OCI-LY7 (cell line): ENCODE measurements around the gene KLRK1. TPM values are rescaled to one million over a fixed set of nuclear protein-coding genes. Genes with fewer than 3 reads are reported as not detected.

Source experiments
- BruUV-seq: library from RNA; stranded (reverse); fragments of 400-500 nt; replicated peaks from 2 replicates; lab custom pipeline; 2021; lab: Mats Ljungman, UMichigan
- CTCF ChIA-PET: fragments of 300-600 bp; sonication (Branson Sonifier 250); formaldehyde crosslinking; loops from one replicate; lab custom pipeline; 2022; ENCODE audit warnings: antibody characterized with exemption; ENCODE audit not compliant: unreplicated experiment; lab: Charles Lee
- POLR2A ChIA-PET: fragments of 300-600 bp; sonication (Branson Sonifier 250); formaldehyde crosslinking; loops from one replicate; lab custom pipeline; 2022; ENCODE audit warnings: antibody characterized with exemption; lab: Charles Lee
- DNase-seq: peaks from one replicate; pipeline ENCODE4 v3.0.0-alpha.2; 2015; ENCODE audit warnings: low spot score
- H2AFZ ChIP-seq: fragments of 200-600 bp; sonication (generic), shearing (Covaris generic); 2 replicates; pipeline ENCODE4 v1.6.1; 2014; ENCODE audit warnings: mild to moderate bottlenecking, antibody characterized with exemption, low read length, moderate library complexity
- H3K27ac ChIP-seq: fragments of 200-600 bp; sonication (generic); 2 replicates; pipeline ENCODE4 v1.5.1; 2014; ENCODE audit warnings: mixed run types, low read depth, mild to moderate bottlenecking, moderate library complexity, low read length, inconsistent platforms; ENCODE audit not compliant: poor library complexity, severe bottlenecking
- H3K36me3 ChIP-seq: fragments of 200-600 bp; sonication (generic); 2 replicates; pipeline ENCODE4 v1.6.1; 2014; ENCODE audit warnings: mild to moderate bottlenecking, antibody characterized with exemption, low read length, moderate library complexity, mixed read lengths; ENCODE audit not compliant: insufficient read depth
- H3K4me1 ChIP-seq: fragments of 200-600 bp; sonication (generic); 2 replicates; pipeline ENCODE4 v1.5.1; 2014; ENCODE audit warnings: mild to moderate bottlenecking, low read length; ENCODE audit not compliant: insufficient read depth, poor library complexity, severe bottlenecking
- H3K4me2 ChIP-seq: fragments of 200-600 bp; sonication (generic); 2 replicates; pipeline ENCODE4 v1.6.1; 2014; ENCODE audit warnings: mild to moderate bottlenecking, low read length
- H3K4me3 ChIP-seq: fragments of 200-600 bp; sonication (generic); 2 replicates; pipeline ENCODE4 v1.5.1; 2014; ENCODE audit warnings: mild to moderate bottlenecking, low read depth, low read length; ENCODE audit not compliant: poor library complexity, severe bottlenecking
- H3K79me2 ChIP-seq: fragments of 200-600 bp; sonication (generic); 2 replicates; pipeline ENCODE4 v1.6.1; 2016; ENCODE audit warnings: low read depth, mild to moderate bottlenecking, low read length, moderate library complexity, mixed read lengths; ENCODE audit not compliant: insufficient read depth
- H3K9me2 ChIP-seq: fragments of 200-600 bp; sonication (generic); 2 replicates; pipeline ENCODE4 v1.6.1; 2016; ENCODE audit warnings: mild to moderate bottlenecking, low read length, mixed read lengths; ENCODE audit not compliant: insufficient read depth
- H3K9me3 ChIP-seq: fragments of 200-600 bp; sonication (generic); 2 replicates; pipeline ENCODE4 v1.6.1; 2014; ENCODE audit warnings: mild to moderate bottlenecking, mixed run types, low read length, mixed read lengths
- H4K20me1 ChIP-seq: fragments of 200-600 bp; sonication (generic); 2 replicates; pipeline ENCODE4 v1.6.1; 2014; ENCODE audit warnings: mild to moderate bottlenecking, antibody characterized with exemption, low read length, moderate library complexity, mixed read lengths; ENCODE audit not compliant: insufficient read depth
- EZH2phosphoT487 ChIP-seq: fragments of 200-600 bp; sonication (generic); IDR thresholded peaks from 2 replicates; pipeline ENCODE4 v1.6.1; 2018; ENCODE audit warnings: low read depth, borderline replicate concordance, mild to moderate bottlenecking, mixed run types, antibody characterized with exemption, low read length, moderate library complexity, mixed read lengths
- intact Hi-C: fragments of 100-400 bp; cut with micrococcal nuclease; formaldehyde crosslinking; loops from one replicate; pipeline ENCODE4 v1.10.0; 2022; ENCODE audit not compliant: unreplicated experiment
- total RNA-seq, 2 experiments: library from RNA; depleted of rRNA in 1 of 2; stranded (reverse); fragments of >200 nt in 1 of 2; shearing (Covaris generic) in 1 of 2; gene quantifications; 2 replicates each; pipeline ENCODE4 v1.2.3, GENCODE V29; 2014 to 2022
- TF ChIP-seq, protein P1 (sequence below): fragments of 200-600 bp; sonication (generic); conservative IDR thresholded peaks from 2 replicates; pipeline ENCODE4 v1.5.1; 2014; ENCODE audit warnings: mild to moderate bottlenecking, antibody characterized with exemption, low read length, moderate library complexity, mixed read lengths

KLRK1 gene
- total RNA-seq, 2 experiments from 2014 or later, result 26.6 to 35.7 TPM

DNA sequence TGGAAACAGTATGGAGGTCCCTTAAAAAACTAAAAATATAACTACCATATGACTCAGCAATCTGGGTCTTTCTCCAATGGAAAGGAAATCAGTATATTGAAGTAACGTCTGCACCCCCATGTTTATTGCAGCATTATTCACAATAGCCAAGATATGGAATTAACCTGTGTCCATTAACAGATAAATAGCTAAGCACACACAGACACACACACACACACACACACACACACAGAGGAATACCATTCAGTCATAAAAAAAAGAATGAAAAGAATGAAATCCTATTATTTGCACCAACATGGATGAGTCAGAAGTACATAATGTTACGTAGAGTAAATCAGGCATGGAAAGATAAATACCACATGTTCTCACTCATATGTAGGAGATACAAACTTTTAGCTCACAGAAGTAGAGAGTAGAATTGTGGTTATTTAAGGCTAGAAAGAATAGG lies 4.7 kb downstream of the KLRK1 start:
- H3K27ac ChIP-seq, result no peak overlapping the region
- CTCF ChIA-PET, result interaction anchor here (1.2 kb wide), 1 partner anchor 19 kb away, joined by 3 read pairs; no protein-coding TSS in a partner anchor
- H3K4me3 ChIP-seq, result no peak overlapping the region
- intact Hi-C loops, result no loop called here
- no TSS peak for BruUV-seq
- peaks cover 60% of the 10 kb centered on the region for H3K36me3 ChIP-seq
- H3K9me3 ChIP-seq, result peaks cover 40% of the 10 kb centered on the region
- DNase-seq, result no peak
- H3K4me2 ChIP-seq, result no peak overlapping the region; the same call in 1 of the 2 replicates
- peaks cover 55% of the 10 kb centered on the region; the same call in 1 of the 2 replicates for H3K79me2 ChIP-seq
- H3K4me1 ChIP-seq, result peaks cover 33% of the 10 kb centered on the region
- H4K20me1 ChIP-seq, result no peaks in the 10 kb centered on the region
- TF ChIP-seq, protein P1, sequence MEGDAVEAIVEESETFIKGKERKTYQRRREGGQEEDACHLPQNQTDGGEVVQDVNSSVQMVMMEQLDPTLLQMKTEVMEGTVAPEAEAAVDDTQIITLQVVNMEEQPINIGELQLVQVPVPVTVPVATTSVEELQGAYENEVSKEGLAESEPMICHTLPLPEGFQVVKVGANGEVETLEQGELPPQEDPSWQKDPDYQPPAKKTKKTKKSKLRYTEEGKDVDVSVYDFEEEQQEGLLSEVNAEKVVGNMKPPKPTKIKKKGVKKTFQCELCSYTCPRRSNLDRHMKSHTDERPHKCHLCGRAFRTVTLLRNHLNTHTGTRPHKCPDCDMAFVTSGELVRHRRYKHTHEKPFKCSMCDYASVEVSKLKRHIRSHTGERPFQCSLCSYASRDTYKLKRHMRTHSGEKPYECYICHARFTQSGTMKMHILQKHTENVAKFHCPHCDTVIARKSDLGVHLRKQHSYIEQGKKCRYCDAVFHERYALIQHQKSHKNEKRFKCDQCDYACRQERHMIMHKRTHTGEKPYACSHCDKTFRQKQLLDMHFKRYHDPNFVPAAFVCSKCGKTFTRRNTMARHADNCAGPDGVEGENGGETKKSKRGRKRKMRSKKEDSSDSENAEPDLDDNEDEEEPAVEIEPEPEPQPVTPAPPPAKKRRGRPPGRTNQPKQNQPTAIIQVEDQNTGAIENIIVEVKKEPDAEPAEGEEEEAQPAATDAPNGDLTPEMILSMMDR, result no peak
- TF ChIP-seq EZH2phosphoT487, result no peak
- no peaks in the 10 kb centered on the region for H3K9me2 ChIP-seq
- POLR2A ChIA-PET, result interaction anchor here (0.6 to 5.0 kb wide), 11 partner anchors 11 to 177 kb away, joined by 3 to 41 read pairs (median 3); no protein-coding TSS in a partner anchor
- H2AFZ ChIP-seq, result peak overlapping the region; percentile 56; the same call in 1 of the 2 replicates

DNA sequence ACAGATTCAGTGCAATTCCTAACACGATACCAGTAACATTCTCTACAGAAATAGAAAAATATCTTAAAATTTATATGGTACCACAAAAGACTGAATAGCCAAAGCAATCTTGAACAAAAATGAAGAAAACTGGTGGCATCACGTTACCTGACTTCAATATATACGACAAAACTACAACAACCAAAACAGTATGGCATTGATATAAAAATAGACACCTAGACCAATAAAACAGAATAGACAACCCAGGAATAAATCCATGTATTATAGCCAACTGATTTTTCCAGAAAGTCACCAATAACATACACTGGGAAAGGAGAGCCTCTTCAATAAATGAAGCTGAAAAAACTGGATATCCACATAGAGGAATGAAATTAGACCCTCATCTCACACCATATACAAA lies 5.7 kb downstream of the KLRK1 start:
- Histone ChIP-seq H3K4me3 (no peak overlapping the region), H3K27ac (no peak overlapping the region), H2AFZ (no peak overlapping the region), H3K4me2 (no peak overlapping the region), H3K79me2 (peaks cover 50% of the 10 kb centered on the region; the same call in 1 of the 2 replicates), H3K36me3 (peaks cover 66% of the 10 kb centered on the region), H3K4me1 (peaks cover 23% of the 10 kb centered on the region), H3K9me2 (no peaks in the 10 kb centered on the region), H3K9me3 (peaks cover 40% of the 10 kb centered on the region), H4K20me1 (no peaks in the 10 kb centered on the region)
- ChIA-PET POLR2A (interaction anchor here (0.6 to 1.6 kb wide), 3 partner anchors 13 to 175 kb away, joined by 3 to 7 read pairs (median 3); no protein-coding TSS in a partner anchor), CTCF (no interaction called here)
- DNase-seq, result no peak
- intact Hi-C loops, result no loop called here
- no peak for TF ChIP-seq EZH2phosphoT487
- TF ChIP-seq, protein P1, result no peak
- BruUV-seq, result no TSS peak
